K562 (cell line): ENCODE measurements around the gene SCNN1A. TPM values are rescaled to one million over a fixed set of nuclear protein-coding genes. Genes with fewer than 3 reads are reported as not detected.

Experiments
- ATAC-seq: fragments of 200-7000 bp; cut with Tn5 transposase; 3 replicates; pipeline ENCODE4 v1.9.1; 2020; ENCODE audit warnings: moderate library complexity
- BruUV-seq: library from RNA; stranded (reverse); fragments of 400-500 nt; replicated peaks from 2 replicates; lab custom pipeline; 2021; lab: Mats Ljungman, UMichigan
- CTCF ChIA-PET: fragments of 300-600 bp; formaldehyde crosslinking; extraction: SDS; loops from one replicate; lab custom pipeline; 2021; ENCODE audit warnings: low intra/inter-chr PET ratio; lab: Yijun Ruan, JAX
- POLR2A ChIA-PET: fragments of 300-600, 350-650 bp; sonication (Branson Sonifier 250); formaldehyde crosslinking; extraction: SDS; loops from one replicate; lab custom pipeline; 2021; ENCODE audit warnings: antibody characterized with exemption, inconsistent platforms; lab: Yijun Ruan, JAX
- DNase-seq, 4 experiments: peaks; one replicate each; pipeline versions ENCODE4 v3.0.0 to v3.0.0-alpha.2; 2011 to 2018; ENCODE audit warnings: low spot score in 3 of 4, mixed read lengths in 3 of 4; ENCODE audit errors: extremely low read depth in 1 of 4
- FAIRE-seq: peaks from 2 replicates; lab custom pipeline; 2011; peaks lifted over from hg19 to GRCh38; lab: Jason Lieb, UNC
- H2AFZ ChIP-seq: 2 replicates; pipeline ENCODE4 v1.6.0; 2011; ENCODE audit warnings: low read depth, low read length, control low read depth, inconsistent platforms
- H3K27ac ChIP-seq: fragments of 200-600 bp; 3 replicates; pipeline ENCODE4 v1.8.0; 2011; ENCODE audit warnings: low read depth, mild to moderate bottlenecking, control low read depth, inconsistent platforms, low read length, moderate library complexity, mixed read lengths; ENCODE audit errors: extremely low read depth
- H3K27me3 ChIP-seq, 2 experiments: fragments of 300-600 bp in 1 of 2; 2 replicates in 1 of 2; 3 replicates in 1 of 2; pipeline versions ENCODE4 v1.6.0 to v1.8.0; 2011; ENCODE audit warnings: inconsistent platforms in 2 of 2, low read length in 2 of 2, mild to moderate bottlenecking in 1 of 2, mixed read lengths in 1 of 2, moderate library complexity in 1 of 2; ENCODE audit not compliant: control insufficient read depth in 2 of 2, insufficient read depth in 2 of 2
- H3K36me3 ChIP-seq: fragments of 300-600 bp; 3 replicates; pipeline ENCODE4 v1.8.0; 2011; ENCODE audit warnings: mild to moderate bottlenecking, low read length, inconsistent platforms; ENCODE audit not compliant: control insufficient read depth, insufficient read depth
- H3K4me1 ChIP-seq, 2 experiments: fragments of 200-600 bp in 1 of 2; replicated peaks in 1 of 2; 2 replicates in 1 of 2; 3 replicates in 1 of 2; pipeline versions ENCODE4 v1.5.1 to v1.8.0; 2011; ENCODE audit warnings: inconsistent platforms in 2 of 2, low read length in 2 of 2, mild to moderate bottlenecking in 1 of 2, mixed read lengths in 1 of 2, moderate library complexity in 1 of 2; ENCODE audit not compliant: control insufficient read depth in 2 of 2, insufficient read depth in 2 of 2
- H3K4me2 ChIP-seq: 2 replicates; pipeline ENCODE4 v1.6.1; 2011; ENCODE audit warnings: low read length, control low read depth, inconsistent platforms, mixed read lengths; ENCODE audit not compliant: insufficient read depth
- H3K4me3 ChIP-seq: fragments of 200-600 bp; sonication (generic), shearing (Covaris generic); 2 replicates; pipeline ENCODE4 v1.5.1; 2016; ENCODE audit warnings: control low read depth, inconsistent platforms
- H3K79me2 ChIP-seq: fragments of 200-600 bp; 3 replicates; pipeline ENCODE4 v1.8.0; 2011; ENCODE audit warnings: low read length, inconsistent platforms; ENCODE audit not compliant: control insufficient read depth, insufficient read depth
- H3K9ac ChIP-seq, 2 experiments: 2 replicates each; pipeline versions ENCODE4 v1.6.0 to v1.6.1; 2011; ENCODE audit warnings: low read depth in 2 of 2, low read length in 2 of 2, control low read depth in 1 of 2, inconsistent platforms in 1 of 2, mild to moderate bottlenecking in 1 of 2, mixed read lengths in 1 of 2; ENCODE audit not compliant: insufficient read depth in 1 of 2
- H3K9me1 ChIP-seq: one replicate; pipeline ENCODE4 v1.6.0; 2011; ENCODE audit warnings: inconsistent platforms, mild to moderate bottlenecking, low read length, moderate library complexity; ENCODE audit not compliant: control insufficient read depth, insufficient read depth
- H3K9me3 ChIP-seq: replicated peaks from 2 replicates; pipeline ENCODE4 v1.5.1; 2011; ENCODE audit warnings: low read depth, low read length, inconsistent platforms; ENCODE audit not compliant: control insufficient read depth, insufficient read depth
- H4K20me1 ChIP-seq: replicated peaks from 2 replicates; pipeline ENCODE4 v1.6.1; 2011; ENCODE audit warnings: low read length, inconsistent platforms, mixed read lengths; ENCODE audit not compliant: control insufficient read depth, insufficient read depth
- CHD1 ChIP-seq: fragments of 200-600 bp; sonication (generic); IDR thresholded peaks from one replicate; pipeline ENCODE4 v1.6.1; 2012; ENCODE audit warnings: mild to moderate bottlenecking, moderate library complexity, low read length, inconsistent platforms
- E2F6 ChIP-seq, 2 experiments: IDR thresholded peaks; 2 replicates each; pipeline ENCODE4 v1.6.1; 2011; ENCODE audit warnings: borderline replicate concordance in 1 of 2, control low read depth in 1 of 2, low read depth in 1 of 2, low read length in 1 of 2, mild to moderate bottlenecking in 1 of 2, mixed read lengths in 1 of 2, moderate library complexity in 1 of 2; ENCODE audit not compliant: insufficient read depth in 1 of 2, insufficient read length in 1 of 2, poor library complexity in 1 of 2, severe bottlenecking in 1 of 2; ENCODE audit errors: extremely low read depth in 1 of 2
- FOXK2 ChIP-seq, 2 experiments: fragments of 450-650 bp; IDR thresholded peaks in 1 of 2; conservative IDR thresholded peaks in 1 of 2; 2 replicates each; pipeline ENCODE4 v1.6.1; 2016; ENCODE audit warnings: low read depth in 2 of 2, mild to moderate bottlenecking in 1 of 2
- GATAD2B ChIP-seq: fragments of 450-650 bp; IDR thresholded peaks from 2 replicates; pipeline ENCODE4 v1.6.1; 2017; ENCODE audit warnings: mild to moderate bottlenecking, borderline replicate concordance
- HNRNPL ChIP-seq: fragments of 200-400 bp; formaldehyde crosslinking; IDR thresholded peaks from 2 replicates; pipeline ENCODE4 v1.6.1; 2017; ENCODE audit warnings: low read depth, mild to moderate bottlenecking, low read length
- MTA3 ChIP-seq: fragments of 450-650 bp; formaldehyde crosslinking; IDR thresholded peaks from 2 replicates; pipeline ENCODE4 v1.6.1; 2017; ENCODE audit warnings: mild to moderate bottlenecking, borderline replicate concordance
- NRF1 ChIP-seq, 2 experiments: fragments of 450-650 bp; IDR thresholded peaks in 1 of 2; conservative IDR thresholded peaks in 1 of 2; 2 replicates each; pipeline ENCODE4 v1.6.1; 2014; ENCODE audit warnings: mild to moderate bottlenecking in 2 of 2
- POLR2B ChIP-seq: fragments of 450-650 bp; IDR thresholded peaks from 2 replicates; pipeline ENCODE4 v1.6.1; 2018; ENCODE audit warnings: low read depth; ENCODE audit not compliant: partially characterized antibody
- POLR2G ChIP-seq: fragments of 200-400 bp; formaldehyde crosslinking; IDR thresholded peaks from 2 replicates; pipeline ENCODE4 v1.6.1; 2017; ENCODE audit warnings: low read depth, mild to moderate bottlenecking, antibody characterized with exemption, low read length, moderate library complexity
- POLR2H ChIP-seq: IDR thresholded peaks from 2 replicates; pipeline ENCODE4 v1.6.1; 2016; ENCODE audit warnings: missing genetic modification characterization, low read depth, mild to moderate bottlenecking, control low read depth, missing compliant biosample characterization, moderate library complexity
- RBFOX2 ChIP-seq: fragments of 200-400 bp; formaldehyde crosslinking; IDR thresholded peaks from 2 replicates; pipeline ENCODE4 v1.6.1; 2017; ENCODE audit warnings: low read depth, mild to moderate bottlenecking, low read length, moderate library complexity
- SAFB2 ChIP-seq: fragments of 200-400 bp; formaldehyde crosslinking; IDR thresholded peaks from 2 replicates; pipeline ENCODE4 v1.6.1; 2018; ENCODE audit warnings: borderline replicate concordance, low read length, low read depth, moderate library complexity; ENCODE audit not compliant: severe bottlenecking
- SMAD1 ChIP-seq: fragments of 150-350 bp; IDR thresholded peaks from 2 replicates; pipeline ENCODE4 v1.6.1; 2014; ENCODE audit warnings: low read length, low read depth; ENCODE audit not compliant: partially characterized antibody
- SUPT5H ChIP-seq: fragments of 450-650 bp; IDR thresholded peaks from 2 replicates; pipeline ENCODE4 v1.6.1; 2016
- TFAP4 ChIP-seq: sonication (generic); formaldehyde crosslinking; IDR thresholded peaks from 2 replicates; pipeline ENCODE4 v1.8.0; 2022; ENCODE audit warnings: missing genetic modification reagents, mild to moderate bottlenecking, moderate library complexity, borderline replicate concordance
- ZNF263 ChIP-seq: sonication (generic); formaldehyde crosslinking; IDR thresholded peaks from 2 replicates; pipeline ENCODE4 v1.8.0; 2022; ENCODE audit warnings: mild to moderate bottlenecking, missing genetic modification reagents, borderline replicate concordance
- ZNF830 ChIP-seq: fragments of 250-450 bp; sonication (Bioruptor Pico); IDR thresholded peaks from 2 replicates; pipeline ENCODE4 v1.5.0; 2021; ENCODE audit warnings: mild to moderate bottlenecking
- WGBS: fragments of 100-300 bp; shearing (Covaris generic); methylation state at CpG from one replicate; pipeline ENCODE4 v1.1.6; 2016; ENCODE audit warnings: low coverage, mixed read lengths; ENCODE audit not compliant: insufficient coverage; ENCODE audit errors: missing lambda C conversion rate; 5-methylcytosine and 5-hydroxymethylcytosine counted together
- in situ Hi-C: fragments of 300-500 bp; cut with MboI; formaldehyde crosslinking; loops from 4 replicates; pipeline ENCODE4 v1.15.0; 2018; ENCODE audit warnings: inconsistent platforms, mixed read lengths
- intact Hi-C: fragments of 100-400 bp; cut with micrococcal nuclease; formaldehyde crosslinking; loops from 2 replicates; pipeline ENCODE4 v1.14.2; 2022
- polyA plus RNA-seq, 8 experiments: library from polyadenylated mRNA; depleted of rRNA in 4 of 8; stranded (reverse) in 5 of 8; unstranded in 3 of 8; fragments of >200 nt; fragmentation: Nextera tagmentation in 2 of 8; fragmentation: Illumina TruSeq in 1 of 8; extraction: Ambion mirVana in 2 of 8; extraction: Trizol in 1 of 8; gene quantifications; 2 replicates each; pipeline versions ENCODE4 v1.2.1 to v1.2.3, GENCODE V29; 2011 to 2014; ENCODE audit warnings: inconsistent platforms in 1 of 8, missing spikeins in 1 of 8
- total RNA-seq, 7 experiments: library from RNA; depleted of rRNA in 6 of 7; stranded (reverse); fragments of >200 nt in 6 of 7; fragmentation: Illumina TruSeq in 2 of 7; extraction: Trizol in 2 of 7; gene quantifications; 2 replicates each; pipeline versions ENCODE4 v1.2.1 to v1.2.3, GENCODE V29; 2011 to 2021; ENCODE audit warnings: low replicate concordance in 1 of 7

SCNN1A gene
- total and polyA plus RNA-seq, 9 of the 15 experiments (the other 6 are each of a cell fraction or from before 2014, with no cell fraction given) = 0.15 to 0.49 (median 0.32) TPM; not detected in 5

- Histone ChIP-seq H3K79me2 (no peaks in the 10 kb centered on the region), H3K4me2 (peak overlapping the region; percentile 79), H3K9me1 (no peaks in the 10 kb centered on the region), H3K27ac (peak overlapping the region; percentile 76), H3K27me3 (no peaks in the 10 kb centered on the region), H3K4me1 (peaks cover 8 to 14% of the 10 kb centered on the region in 2 experiments; a peak in 4 of 5 replicates), H4K20me1 (no peaks in the 10 kb centered on the region), H3K36me3 (no peaks in the 10 kb centered on the region), H3K9ac (peak overlapping the region; percentile 68 to 92), H3K4me3 (peak overlapping the region; percentile 56), H3K9me3 (no peaks in the 10 kb centered on the region), H2AFZ (peak overlapping the region; percentile 93)
- FAIRE-seq (no peak), DNase-seq (peak; percentile 85 to 95 (median 94)), ATAC-seq (peak; percentile 95)
- 3% methylated on average over 15 of the region's 59 CpGs for whole genome bisulfite sequencing
- intact Hi-C loops = no loop called here
- POLR2A ChIA-PET = interaction anchor here (0.8 to 1.1 kb wide), 3 partner anchors 8 to 28 kb away, joined by 3 to 4 read pairs (median 3); no protein-coding TSS in a partner anchor
- in situ Hi-C loops = no loop called here
- CTCF ChIA-PET = no interaction called here
- BruUV-seq = TSS peak; percentile 81
- TF ChIP-seq TFAP4 (CRISPR knock-in tag) = peak; percentile 91
- TF ChIP-seq POLR2B = peak; percentile 48
- no peak for TF ChIP-seq GATAD2B
- no peak for TF ChIP-seq ZNF263 (CRISPR knock-in tag)
- peak in 1 of 2 experiments; percentile 74 for TF ChIP-seq E2F6 (IDR thresholded peaks at IDR 0.05; ENCODE audit: borderline replicate concordance in 1 of 2, extremely low read depth in 1 of 2, insufficient read depth in 1 of 2, insufficient read length in 1 of 2, low read depth in 1 of 2, low read length in 1 of 2, poor library complexity in 1 of 2, severe bottlenecking in 1 of 2)
- TF ChIP-seq SUPT5H = peak; percentile 68
- TF ChIP-seq ZNF830 = no peak
- TF ChIP-seq POLR2G = peak; percentile 84
- TF ChIP-seq RBFOX2 = peak; percentile 78
- peak; percentile 26 for TF ChIP-seq SMAD1
- TF ChIP-seq MTA3 = 0 out of 2 replicates have a peak, but pooled peaks have one; percentile 26
- TF ChIP-seq NRF1 (conservative IDR thresholded peaks at IDR 0.05 in 1 of 2, IDR thresholded peaks at IDR 0.05 in 1 of 2) = peak; percentile 80
- no peak for TF ChIP-seq CHD1
- TF ChIP-seq SAFB2 = no peak
- TF ChIP-seq POLR2H = no peak
- no peak for TF ChIP-seq HNRNPL
- TF ChIP-seq FOXK2 (conservative IDR thresholded peaks at IDR 0.05 in 1 of 2, IDR thresholded peaks at IDR 0.05 in 1 of 2; ENCODE audit: low read depth in 2 of 2) = 0 out of 4 replicates have a peak, but pooled peaks of 1 of the 2 experiments have one; percentile 9
These were observed 11.9 kb downstream of the SCNN1A start for GRCh38 chr12:6363330-6364043.
